Duodenal mucosa (tissue), 2 donors: Measurements from ENCODE around the gene GPBP1.

ENCODE experiments used
- H3K27ac ChIP-seq: one replicate; pipeline ENCODE4 v1.7.0; 2013; ENCODE audit warnings: low read depth, low read length
- H3K27me3 ChIP-seq, 2 donors: one replicate each; pipeline ENCODE4 v1.7.0; 2013; ENCODE audit warnings: low read length in 2 of 2, control low read depth in 1 of 2; ENCODE audit not compliant: insufficient read depth in 2 of 2, control insufficient read depth in 1 of 2
- H3K36me3 ChIP-seq, 2 donors: one replicate each; pipeline ENCODE4 v1.7.0; 2013; ENCODE audit warnings: low read length in 2 of 2, control low read depth in 1 of 2; ENCODE audit not compliant: insufficient read depth in 2 of 2, control insufficient read depth in 1 of 2
- H3K4me1 ChIP-seq, 2 donors: one replicate each; pipeline ENCODE4 v1.7.0; 2013; ENCODE audit warnings: low read length in 2 of 2, control low read depth in 1 of 2; ENCODE audit not compliant: insufficient read depth in 2 of 2, control insufficient read depth in 1 of 2
- H3K4me3 ChIP-seq, 2 donors: one replicate each; pipeline ENCODE4 v1.7.0; 2013; ENCODE audit warnings: low read length in 2 of 2, low read depth in 1 of 2
- H3K9ac ChIP-seq, 2 donors: one replicate each; pipeline ENCODE4 v1.7.0; 2013; ENCODE audit warnings: low read length in 2 of 2, low read depth in 1 of 2
- H3K9me3 ChIP-seq, 2 donors: one replicate each; pipeline ENCODE4 v1.7.0; 2013; ENCODE audit warnings: low read length in 2 of 2, control low read depth in 1 of 2; ENCODE audit not compliant: control insufficient read depth in 1 of 2

The GPBP1 gene

DNA sequence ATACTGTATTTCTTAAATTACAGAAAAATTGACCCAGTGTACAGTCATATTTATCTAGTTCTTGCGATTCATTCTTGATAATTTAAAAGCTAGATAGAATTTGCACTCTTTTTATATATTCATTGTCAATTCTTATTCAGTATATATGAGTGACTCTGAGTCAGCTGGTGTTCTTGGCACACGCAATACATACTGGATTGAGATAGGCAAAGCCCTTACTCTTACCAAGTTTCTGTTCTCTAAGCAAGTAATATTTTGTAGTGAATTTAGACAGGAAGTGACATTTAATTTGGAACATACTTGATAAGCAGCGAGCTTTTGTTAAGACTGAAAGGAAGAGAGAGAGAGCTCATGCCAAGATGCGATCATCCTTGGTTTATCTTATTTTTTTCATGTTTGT lies 57.7 kb downstream of the GPBP1 start:
- peaks cover 23 to 44% of the 10 kb centered on the region in 2 donors for H3K36me3 ChIP-seq
- H3K27me3 ChIP-seq: no peaks in the 10 kb centered on the region
- no peaks in the 10 kb centered on the region for H3K4me1 ChIP-seq
- H3K9me3 ChIP-seq: no peaks in the 10 kb centered on the region
- H3K4me3 ChIP-seq: no peak overlapping the region
- H3K9ac ChIP-seq: no peak overlapping the region
- no peak overlapping the region for H3K27ac ChIP-seq

DNA sequence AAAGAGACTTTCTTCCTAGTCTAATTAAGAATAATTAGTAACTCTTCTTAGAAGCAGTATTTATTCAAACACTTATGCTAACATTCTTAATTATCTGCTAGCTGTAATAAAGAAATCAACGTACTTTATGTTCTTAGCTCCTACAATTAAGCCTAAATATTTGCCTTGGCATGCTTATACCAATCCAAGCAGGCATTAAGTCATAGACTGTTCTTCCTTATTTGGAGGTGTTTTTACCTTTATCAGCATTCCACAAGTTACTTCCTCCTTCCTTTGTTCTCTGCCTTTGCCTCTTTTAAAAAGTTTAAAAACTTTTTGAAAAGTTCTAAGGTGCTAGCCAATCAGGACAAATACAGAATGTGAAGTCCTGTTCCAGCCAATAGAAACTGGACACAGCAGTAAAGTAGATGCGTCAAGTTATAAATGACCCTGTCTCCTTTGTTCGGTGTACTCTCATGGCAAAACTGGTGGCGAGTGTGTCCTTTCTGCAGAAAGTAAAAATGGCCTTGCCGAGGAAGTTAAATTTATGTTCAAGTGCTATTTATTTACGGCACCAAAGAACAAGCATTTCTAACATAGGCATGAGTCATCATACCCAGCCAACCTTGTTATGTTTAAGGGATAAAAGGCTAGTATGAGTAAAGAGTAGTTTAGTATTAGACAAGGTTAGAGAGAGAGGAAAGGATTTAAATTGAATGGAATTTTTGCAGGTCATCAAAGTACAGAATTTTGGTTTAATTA lies 58.6 kb downstream of the GPBP1 start:
- H3K36me3 ChIP-seq: peaks cover 29 to 48% of the 10 kb centered on the region in 2 donors
- H3K9ac ChIP-seq: no peak overlapping the region
- no peak overlapping the region for H3K4me3 ChIP-seq
- no peak overlapping the region for H3K27ac ChIP-seq
- H3K4me1 ChIP-seq: no peaks in the 10 kb centered on the region
- H3K27me3 ChIP-seq: no peaks in the 10 kb centered on the region
- H3K9me3 ChIP-seq: no peaks in the 10 kb centered on the region

DNA sequence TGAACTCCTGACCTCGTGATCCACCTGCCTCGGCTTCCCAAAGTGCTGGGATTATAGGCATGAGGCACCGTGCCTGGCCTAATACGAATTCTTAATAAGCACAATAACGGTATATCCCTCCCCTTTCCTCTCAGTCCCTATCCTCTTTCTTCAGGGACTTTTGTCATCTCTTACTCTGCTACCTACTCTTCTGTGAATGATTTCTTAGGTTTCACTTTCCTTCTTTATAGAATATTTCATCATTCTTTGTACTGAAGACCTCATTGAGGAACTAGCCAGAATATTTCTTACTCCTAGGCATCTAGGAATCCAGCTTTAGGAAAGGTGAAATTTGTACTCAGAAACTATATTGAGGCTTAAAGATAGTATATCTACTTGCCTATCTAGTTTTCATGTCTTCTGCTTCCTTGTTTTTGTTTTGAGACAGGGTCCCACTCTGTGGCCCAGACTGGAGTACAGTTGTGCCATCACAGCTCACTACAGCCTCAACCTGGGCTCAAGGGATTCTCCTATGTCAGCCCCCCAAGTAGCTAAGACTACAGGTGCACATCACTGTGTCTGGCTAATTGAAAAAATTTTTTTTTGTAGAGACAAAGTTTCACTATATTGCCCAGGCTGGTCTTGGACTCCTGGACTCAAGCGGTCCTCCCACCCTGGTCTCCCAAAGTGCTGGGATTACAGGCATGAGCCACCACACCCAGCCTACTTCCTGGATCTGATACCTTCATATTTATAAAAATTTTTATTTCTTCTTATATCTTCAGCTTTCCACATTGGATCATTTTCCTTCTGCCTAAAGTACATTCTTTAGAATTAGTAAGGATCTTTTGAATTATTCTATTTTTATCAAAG lies 69.7 kb downstream of the GPBP1 start:
- Histone ChIP-seq H3K9ac (no peak overlapping the region), H3K4me1 (no peaks in the 10 kb centered on the region), H3K27me3 (no peaks in the 10 kb centered on the region), H3K4me3 (no peak overlapping the region), H3K27ac (no peak overlapping the region), H3K9me3 (no peaks in the 10 kb centered on the region), H3K36me3 (peaks cover 4 to 16% of the 10 kb centered on the region in 2 donors)

DNA sequence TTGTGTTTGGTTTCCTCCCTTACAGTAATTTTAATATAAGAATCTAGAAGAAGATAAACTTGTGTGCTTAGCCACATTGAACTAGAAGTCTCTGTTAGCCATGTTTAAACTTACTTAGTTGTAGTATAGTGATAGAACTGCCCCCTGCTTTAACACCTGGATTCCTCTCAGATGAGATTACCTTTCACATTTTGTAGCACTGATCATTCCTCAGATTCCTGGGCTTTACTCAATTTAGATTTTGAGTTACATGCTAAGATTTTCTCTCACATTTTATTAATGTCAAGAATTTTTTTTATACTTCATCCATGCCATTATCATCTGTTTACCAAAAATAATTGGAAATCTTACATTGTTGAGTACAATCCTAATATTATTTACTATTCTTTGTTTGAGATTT lies 70.5 kb downstream of the GPBP1 start:
- H3K4me1 ChIP-seq: no peaks in the 10 kb centered on the region
- H3K9me3 ChIP-seq: no peaks in the 10 kb centered on the region
- peaks cover 8 to 20% of the 10 kb centered on the region in 2 donors for H3K36me3 ChIP-seq
- H3K9ac ChIP-seq: no peak overlapping the region
- no peak overlapping the region for H3K27ac ChIP-seq
- no peaks in the 10 kb centered on the region for H3K27me3 ChIP-seq
- no peak overlapping the region for H3K4me3 ChIP-seq

DNA sequence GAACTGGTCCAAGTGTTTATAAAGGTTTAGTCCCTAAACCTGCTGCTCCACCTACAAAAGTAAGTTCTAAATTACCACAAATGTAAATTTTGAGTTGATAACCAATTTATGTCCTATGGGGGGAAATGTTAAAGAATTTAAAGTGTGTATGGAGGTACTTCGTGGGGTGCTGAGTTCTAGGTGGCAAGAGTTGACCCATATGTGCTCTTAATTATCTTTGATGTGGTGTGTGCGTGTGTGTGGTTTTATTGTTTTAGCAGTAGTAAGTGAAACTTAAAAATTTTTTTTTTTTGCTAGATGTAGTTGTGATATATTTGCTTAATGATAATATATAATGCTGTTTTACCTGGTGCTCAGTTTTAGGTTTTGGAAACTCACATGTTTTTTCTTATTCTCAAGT lies 72.6 kb downstream of the GPBP1 start:
- no peaks in the 10 kb centered on the region for H3K27me3 ChIP-seq
- H3K36me3 ChIP-seq: peaks cover 19 to 35% of the 10 kb centered on the region in 2 donors
- no peak overlapping the region for H3K4me3 ChIP-seq
- H3K9ac ChIP-seq: no peak overlapping the region
- H3K9me3 ChIP-seq: no peaks in the 10 kb centered on the region
- H3K4me1 ChIP-seq: no peaks in the 10 kb centered on the region
- no peak overlapping the region for H3K27ac ChIP-seq

DNA sequence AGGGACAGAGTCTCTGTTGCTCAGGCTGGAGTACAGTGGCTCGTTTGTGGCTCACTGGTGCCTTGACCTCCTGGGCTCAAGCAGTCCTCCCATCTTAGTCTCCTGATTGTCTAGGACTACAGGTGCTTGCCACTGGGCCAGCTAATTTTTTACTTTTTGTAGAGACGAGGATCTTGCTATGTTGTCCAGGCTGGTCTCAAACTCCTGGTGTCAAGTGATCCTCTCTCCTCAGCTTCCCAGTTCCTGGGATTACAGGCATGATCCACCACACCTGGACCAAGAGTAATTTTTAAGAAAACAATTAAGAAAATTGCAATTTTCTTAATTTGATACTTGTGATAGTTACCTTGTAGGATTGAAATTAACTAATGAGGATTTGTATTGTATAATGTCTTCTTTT lies 73.9 kb downstream of the GPBP1 start:
- Histone ChIP-seq H3K4me3 (no peak overlapping the region), H3K4me1 (no peaks in the 10 kb centered on the region), H3K36me3 (peaks cover 21 to 47% of the 10 kb centered on the region in 2 donors), H3K9ac (no peak overlapping the region), H3K9me3 (no peaks in the 10 kb centered on the region), H3K27ac (no peak overlapping the region), H3K27me3 (no peaks in the 10 kb centered on the region)

DNA sequence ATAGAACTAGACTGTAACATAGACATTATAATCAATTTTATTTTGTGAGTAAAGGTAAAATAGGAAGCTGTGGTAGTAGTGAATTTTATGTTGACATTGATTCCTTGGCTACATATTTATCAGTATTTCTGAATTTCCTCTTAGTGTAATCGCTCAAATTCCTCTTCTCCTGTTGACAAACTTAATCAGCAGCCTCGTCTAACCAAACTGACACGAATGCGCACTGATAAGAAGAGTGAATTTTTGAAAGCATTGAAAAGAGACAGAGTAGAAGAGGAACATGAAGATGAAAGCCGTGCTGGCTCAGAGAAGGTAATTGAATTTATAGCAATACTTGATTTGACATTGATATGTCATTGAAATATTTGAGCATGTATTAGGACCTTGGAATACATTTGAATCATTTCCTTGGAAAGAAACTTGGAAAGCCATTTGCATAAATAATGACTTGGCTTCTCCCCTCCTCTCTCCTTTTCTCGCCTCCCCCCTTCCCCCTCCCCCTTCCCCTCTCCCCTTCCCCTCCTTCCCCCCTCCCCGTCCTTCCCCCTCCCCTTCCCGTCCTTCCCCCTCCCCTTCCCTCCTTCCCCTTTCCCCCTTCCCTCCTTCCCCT lies 75.5 kb downstream of the GPBP1 start:
- no peak overlapping the region for H3K27ac ChIP-seq
- no peak overlapping the region for H3K9ac ChIP-seq
- no peaks in the 10 kb centered on the region for H3K4me1 ChIP-seq
- peaks cover 25 to 62% of the 10 kb centered on the region in 2 donors for H3K36me3 ChIP-seq
- H3K4me3 ChIP-seq: no peak overlapping the region
- H3K27me3 ChIP-seq: no peaks in the 10 kb centered on the region
- no peaks in the 10 kb centered on the region for H3K9me3 ChIP-seq

DNA sequence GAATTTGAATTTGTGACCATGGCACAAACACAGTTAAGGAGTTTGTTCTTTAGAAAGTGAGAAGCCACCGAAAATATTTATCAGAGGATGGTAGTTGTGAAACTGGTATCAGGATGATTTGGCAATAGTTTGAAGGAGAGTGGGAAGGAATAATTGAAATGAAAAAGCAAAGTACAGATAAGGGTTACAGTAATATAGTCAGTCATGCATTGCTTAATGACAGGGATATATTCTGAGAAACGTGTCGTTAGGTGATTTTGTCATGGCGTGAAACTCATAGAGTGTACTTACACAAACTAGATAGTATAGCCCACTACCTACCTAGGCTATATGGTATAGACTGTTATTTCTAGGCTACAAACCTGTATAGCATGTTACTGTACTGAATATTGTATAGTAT lies 84.2 kb downstream of the GPBP1 start:
- peaks cover 28 to 68% of the 10 kb centered on the region in 2 donors for H3K36me3 ChIP-seq
- H3K4me3 ChIP-seq: no peak overlapping the region
- no peak overlapping the region for H3K27ac ChIP-seq
- H3K9me3 ChIP-seq: no peaks in the 10 kb centered on the region
- no peak overlapping the region for H3K9ac ChIP-seq
- H3K27me3 ChIP-seq: no peaks in the 10 kb centered on the region
- H3K4me1 ChIP-seq: no peaks in the 10 kb centered on the region

DNA sequence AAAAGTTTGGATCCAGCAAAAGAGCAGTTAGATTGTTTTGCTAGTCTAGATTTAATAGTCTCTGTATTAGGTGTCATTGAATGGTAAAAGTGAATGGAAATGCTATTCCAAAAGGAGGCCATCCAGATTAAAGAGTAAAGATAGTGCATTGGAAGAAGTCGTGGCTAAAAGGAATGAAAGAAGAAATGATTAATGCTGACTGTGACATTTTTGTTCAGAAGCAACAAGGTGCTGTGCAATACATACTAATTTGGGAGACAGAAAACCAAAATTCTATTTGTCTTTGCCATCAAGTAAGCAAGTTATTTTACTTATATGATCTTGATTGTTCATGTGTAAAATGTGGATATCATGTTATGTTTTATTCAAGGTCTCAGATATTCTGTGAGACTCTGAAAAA lies 85.1 kb downstream of the GPBP1 start:
- H3K9ac ChIP-seq: no peak overlapping the region
- H3K4me1 ChIP-seq: no peaks in the 10 kb centered on the region
- no peaks in the 10 kb centered on the region for H3K9me3 ChIP-seq
- H3K4me3 ChIP-seq: no peak overlapping the region
- no peak overlapping the region for H3K27ac ChIP-seq
- H3K27me3 ChIP-seq: no peaks in the 10 kb centered on the region
- peaks cover 29 to 68% of the 10 kb centered on the region in 2 donors for H3K36me3 ChIP-seq

DNA sequence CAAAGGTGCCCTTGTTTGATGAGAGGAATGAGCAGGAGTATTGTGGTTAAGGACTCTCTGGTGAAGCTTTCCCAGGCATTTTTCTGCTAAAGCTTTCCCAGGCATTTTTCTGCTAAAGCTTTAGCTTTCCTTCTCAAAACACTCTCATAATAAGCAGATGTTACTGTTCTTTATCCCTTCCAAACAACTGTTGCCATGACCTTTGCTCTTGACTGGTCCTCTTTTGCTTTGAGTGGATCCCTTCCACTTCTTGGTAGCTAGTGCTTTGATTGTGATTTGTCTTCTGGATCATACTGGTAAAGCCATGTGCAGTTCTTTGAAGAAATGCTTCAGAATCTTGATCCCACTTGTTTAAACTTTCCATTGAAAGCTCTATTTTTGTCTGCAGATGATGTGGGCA lies 85.8 kb downstream of the GPBP1 start:
- Histone ChIP-seq H3K9ac (no peak overlapping the region), H3K4me3 (no peak overlapping the region), H3K27me3 (no peaks in the 10 kb centered on the region), H3K9me3 (no peaks in the 10 kb centered on the region), H3K4me1 (no peaks in the 10 kb centered on the region), H3K36me3 (peaks cover 27 to 67% of the 10 kb centered on the region in 2 donors), H3K27ac (no peak overlapping the region)
